ENCODE data around the gene MAN1A2. TPM values are rescaled to one million over a fixed set of nuclear protein-coding genes. Genes with fewer than 3 reads are reported as not detected.

The MAN1A2 gene
- total RNA-seq, 1 experiment from 2014 or later: 28.7 TPM

DNA sequence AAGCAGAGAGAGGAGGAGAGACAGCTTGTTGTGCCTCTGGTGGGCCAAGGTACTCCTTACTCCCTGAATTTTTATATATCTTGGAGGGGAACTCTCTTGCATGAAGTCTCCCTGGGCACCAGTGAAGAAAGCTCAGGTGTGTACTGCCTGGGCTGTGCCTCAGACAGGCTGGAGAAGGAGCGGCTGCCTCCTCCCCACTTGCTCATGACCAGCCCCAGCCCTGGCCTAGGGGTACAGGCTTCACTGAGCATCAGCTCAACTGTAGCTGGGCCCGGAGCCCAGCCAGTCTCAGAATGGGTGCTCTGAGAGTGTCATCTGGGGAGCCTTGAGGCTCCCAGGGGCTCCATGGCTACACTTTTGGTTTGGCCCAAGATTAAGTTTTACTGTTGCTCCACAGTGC, 193.8 kb downstream of the MAN1A2 start:
- in situ Hi-C loops (cut with HindIII; ENCODE audit: low pct_unique_long_range_greater_than_20kb, low sequenced_read_pairs): no loop called here
- TF ChIP-seq SIN3A (IDR thresholded peaks at IDR 0.05; ENCODE audit: borderline replicate concordance, insufficient read depth, low read depth, low read length) (no peak), POLR2AphosphoS5 (IDR thresholded peaks at IDR 0.05; ENCODE audit: low read depth, low read length) (no peak), TCF7L2 (IDR thresholded peaks at IDR 0.05; ENCODE audit: low read depth, low read length) (no peak)
- TF ChIP-seq, protein P1, sequence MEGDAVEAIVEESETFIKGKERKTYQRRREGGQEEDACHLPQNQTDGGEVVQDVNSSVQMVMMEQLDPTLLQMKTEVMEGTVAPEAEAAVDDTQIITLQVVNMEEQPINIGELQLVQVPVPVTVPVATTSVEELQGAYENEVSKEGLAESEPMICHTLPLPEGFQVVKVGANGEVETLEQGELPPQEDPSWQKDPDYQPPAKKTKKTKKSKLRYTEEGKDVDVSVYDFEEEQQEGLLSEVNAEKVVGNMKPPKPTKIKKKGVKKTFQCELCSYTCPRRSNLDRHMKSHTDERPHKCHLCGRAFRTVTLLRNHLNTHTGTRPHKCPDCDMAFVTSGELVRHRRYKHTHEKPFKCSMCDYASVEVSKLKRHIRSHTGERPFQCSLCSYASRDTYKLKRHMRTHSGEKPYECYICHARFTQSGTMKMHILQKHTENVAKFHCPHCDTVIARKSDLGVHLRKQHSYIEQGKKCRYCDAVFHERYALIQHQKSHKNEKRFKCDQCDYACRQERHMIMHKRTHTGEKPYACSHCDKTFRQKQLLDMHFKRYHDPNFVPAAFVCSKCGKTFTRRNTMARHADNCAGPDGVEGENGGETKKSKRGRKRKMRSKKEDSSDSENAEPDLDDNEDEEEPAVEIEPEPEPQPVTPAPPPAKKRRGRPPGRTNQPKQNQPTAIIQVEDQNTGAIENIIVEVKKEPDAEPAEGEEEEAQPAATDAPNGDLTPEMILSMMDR (IDR thresholded peaks at IDR 0.05): no peak
- TF ChIP-seq, protein P2, sequence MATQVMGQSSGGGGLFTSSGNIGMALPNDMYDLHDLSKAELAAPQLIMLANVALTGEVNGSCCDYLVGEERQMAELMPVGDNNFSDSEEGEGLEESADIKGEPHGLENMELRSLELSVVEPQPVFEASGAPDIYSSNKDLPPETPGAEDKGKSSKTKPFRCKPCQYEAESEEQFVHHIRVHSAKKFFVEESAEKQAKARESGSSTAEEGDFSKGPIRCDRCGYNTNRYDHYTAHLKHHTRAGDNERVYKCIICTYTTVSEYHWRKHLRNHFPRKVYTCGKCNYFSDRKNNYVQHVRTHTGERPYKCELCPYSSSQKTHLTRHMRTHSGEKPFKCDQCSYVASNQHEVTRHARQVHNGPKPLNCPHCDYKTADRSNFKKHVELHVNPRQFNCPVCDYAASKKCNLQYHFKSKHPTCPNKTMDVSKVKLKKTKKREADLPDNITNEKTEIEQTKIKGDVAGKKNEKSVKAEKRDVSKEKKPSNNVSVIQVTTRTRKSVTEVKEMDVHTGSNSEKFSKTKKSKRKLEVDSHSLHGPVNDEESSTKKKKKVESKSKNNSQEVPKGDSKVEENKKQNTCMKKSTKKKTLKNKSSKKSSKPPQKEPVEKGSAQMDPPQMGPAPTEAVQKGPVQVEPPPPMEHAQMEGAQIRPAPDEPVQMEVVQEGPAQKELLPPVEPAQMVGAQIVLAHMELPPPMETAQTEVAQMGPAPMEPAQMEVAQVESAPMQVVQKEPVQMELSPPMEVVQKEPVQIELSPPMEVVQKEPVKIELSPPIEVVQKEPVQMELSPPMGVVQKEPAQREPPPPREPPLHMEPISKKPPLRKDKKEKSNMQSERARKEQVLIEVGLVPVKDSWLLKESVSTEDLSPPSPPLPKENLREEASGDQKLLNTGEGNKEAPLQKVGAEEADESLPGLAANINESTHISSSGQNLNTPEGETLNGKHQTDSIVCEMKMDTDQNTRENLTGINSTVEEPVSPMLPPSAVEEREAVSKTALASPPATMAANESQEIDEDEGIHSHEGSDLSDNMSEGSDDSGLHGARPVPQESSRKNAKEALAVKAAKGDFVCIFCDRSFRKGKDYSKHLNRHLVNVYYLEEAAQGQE (IDR thresholded peaks at IDR 0.05; ENCODE audit: insufficient read depth in 1 of 2, low read depth in 2 of 2, low read length in 1 of 2): no peak
- Histone ChIP-seq H3K4me1 (ENCODE audit: control insufficient read depth, insufficient read depth, low read length) (no peaks in the 10 kb centered on the region), H3K36me3 (ENCODE audit: control insufficient read depth, insufficient read depth, low read length) (no peaks in the 10 kb centered on the region), H3K27me3 (ENCODE audit: control insufficient read depth, insufficient read depth, low read length) (no peaks in the 10 kb centered on the region), H3K4me3 (ENCODE audit: low read depth in 2 of 2, low read length in 2 of 2) (no peak overlapping the region), H3K9me3 (ENCODE audit: control insufficient read depth, insufficient read depth, low read depth, low read length) (no peaks in the 10 kb centered on the region), H3K27ac (ENCODE audit: low read length) (no peak overlapping the region)
- ATAC-seq (no peak), DNase-seq (ENCODE audit: low read depth, low spot score) (no peak)
- ChIA-PET POLR2A (no interaction called here), CTCF (no interaction called here)
- intact Hi-C loops (cut with micrococcal nuclease; ENCODE audit: unreplicated experiment): no loop called here
- BruUV-seq (replicated peaks): no TSS peak

DNA sequence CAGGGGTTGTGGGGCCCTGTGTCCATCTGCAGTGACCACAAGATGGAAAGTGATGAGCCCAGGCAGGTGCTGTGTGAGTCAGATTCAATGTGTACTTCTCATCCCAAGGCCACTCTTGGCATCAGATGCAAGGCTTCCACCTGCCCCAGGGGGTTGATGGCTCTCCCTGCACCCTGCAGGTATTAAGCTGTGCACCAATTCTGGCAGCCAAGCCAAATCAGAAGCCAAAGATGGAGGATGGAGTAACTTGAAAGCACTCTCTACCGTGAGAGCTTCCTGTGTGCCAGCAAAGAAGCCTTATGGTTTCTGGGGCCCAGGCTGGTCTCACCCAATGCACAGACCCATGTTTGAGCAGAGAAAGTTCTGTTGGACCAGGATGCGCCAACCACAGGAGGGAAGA, 194.3 kb downstream of the MAN1A2 start:
- Histone ChIP-seq H3K27me3 (ENCODE audit: control insufficient read depth, insufficient read depth, low read length) (no peaks in the 10 kb centered on the region), H3K4me3 (ENCODE audit: low read depth in 2 of 2, low read length in 2 of 2) (no peak overlapping the region), H3K27ac (ENCODE audit: low read length) (no peak overlapping the region), H3K9me3 (ENCODE audit: control insufficient read depth, insufficient read depth, low read depth, low read length) (no peaks in the 10 kb centered on the region), H3K36me3 (ENCODE audit: control insufficient read depth, insufficient read depth, low read length) (no peaks in the 10 kb centered on the region), H3K4me1 (ENCODE audit: control insufficient read depth, insufficient read depth, low read length) (no peaks in the 10 kb centered on the region)
- intact Hi-C loops (cut with micrococcal nuclease; ENCODE audit: unreplicated experiment): no loop called here
- ChIA-PET CTCF (no interaction called here), POLR2A (no interaction called here)
- DNase-seq (ENCODE audit: low read depth, low spot score) (no peak), ATAC-seq (no peak)
- in situ Hi-C loops (cut with HindIII; ENCODE audit: low pct_unique_long_range_greater_than_20kb, low sequenced_read_pairs): no loop called here
- TF ChIP-seq POLR2AphosphoS5 (IDR thresholded peaks at IDR 0.05; ENCODE audit: low read depth, low read length) (no peak), TCF7L2 (IDR thresholded peaks at IDR 0.05; ENCODE audit: low read depth, low read length) (no peak)
- TF ChIP-seq, protein P1 (IDR thresholded peaks at IDR 0.05): no peak
- TF ChIP-seq, protein P2 (IDR thresholded peaks at IDR 0.05; ENCODE audit: insufficient read depth in 1 of 2, low read depth in 2 of 2, low read length in 1 of 2): no peak
- no TSS peak for BruUV-seq (replicated peaks)

All from Panc1 (cell line).